Sigmoid colon (tissue), 4 donors: Measurements from ENCODE around the gene MBP.

ENCODE experiments used
- POLR2AphosphoS5 ChIP-seq, 4 donors: sonication (generic); formaldehyde crosslinking; IDR thresholded peaks; one replicate each; pipeline ENCODE4 v1.6.1; 2017; ENCODE audit warnings: antibody characterized with exemption in 4 of 4
- TF ChIP-seq, protein P1 (sequence below), 4 experiments: fragments of 450-650 bp in 3 of 4; fragments of 200-600 bp in 1 of 4; IDR thresholded peaks; one replicate each; pipeline ENCODE4 v1.5.1; 2016 to 2019; ENCODE audit warnings: antibody characterized with exemption in 4 of 4, mild to moderate bottlenecking in 3 of 4, moderate library complexity in 2 of 4

DNA sequence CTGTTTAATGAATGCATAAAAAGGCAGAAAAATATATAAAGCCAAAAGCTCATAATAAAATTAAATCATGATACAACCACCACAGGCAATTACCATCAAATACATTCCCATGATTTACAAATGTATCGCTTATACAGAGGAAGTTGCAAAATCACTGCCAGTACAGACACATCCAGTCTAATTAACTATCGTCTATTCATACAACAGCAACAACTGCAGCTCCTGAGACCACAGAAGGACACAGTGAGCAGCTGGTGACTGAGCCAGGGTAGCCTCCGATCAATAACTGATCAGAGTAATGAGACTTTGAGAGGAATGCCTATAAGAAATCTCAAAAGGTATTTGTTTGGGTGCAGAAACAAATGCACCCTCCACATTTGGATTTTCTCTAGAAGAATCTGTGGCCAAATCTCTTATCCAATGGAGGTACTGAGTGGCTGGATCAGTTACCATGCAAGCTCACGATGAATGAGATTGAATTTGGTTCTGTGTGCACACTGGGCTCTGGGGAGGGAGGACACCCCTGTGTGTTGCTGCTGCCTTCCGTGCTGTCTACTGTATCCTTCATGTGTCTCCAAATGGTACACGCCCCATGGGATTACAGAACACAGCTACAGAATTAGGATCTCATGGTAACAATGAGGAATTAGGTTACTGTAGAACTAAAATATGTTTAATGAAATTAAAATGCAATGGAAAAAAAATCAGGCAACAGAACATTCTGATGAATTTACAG is 119.6 kb downstream of the MBP start:
- TF ChIP-seq POLR2AphosphoS5 (IDR thresholded peaks at IDR 0.05): no peak
- TF ChIP-seq, protein P1, sequence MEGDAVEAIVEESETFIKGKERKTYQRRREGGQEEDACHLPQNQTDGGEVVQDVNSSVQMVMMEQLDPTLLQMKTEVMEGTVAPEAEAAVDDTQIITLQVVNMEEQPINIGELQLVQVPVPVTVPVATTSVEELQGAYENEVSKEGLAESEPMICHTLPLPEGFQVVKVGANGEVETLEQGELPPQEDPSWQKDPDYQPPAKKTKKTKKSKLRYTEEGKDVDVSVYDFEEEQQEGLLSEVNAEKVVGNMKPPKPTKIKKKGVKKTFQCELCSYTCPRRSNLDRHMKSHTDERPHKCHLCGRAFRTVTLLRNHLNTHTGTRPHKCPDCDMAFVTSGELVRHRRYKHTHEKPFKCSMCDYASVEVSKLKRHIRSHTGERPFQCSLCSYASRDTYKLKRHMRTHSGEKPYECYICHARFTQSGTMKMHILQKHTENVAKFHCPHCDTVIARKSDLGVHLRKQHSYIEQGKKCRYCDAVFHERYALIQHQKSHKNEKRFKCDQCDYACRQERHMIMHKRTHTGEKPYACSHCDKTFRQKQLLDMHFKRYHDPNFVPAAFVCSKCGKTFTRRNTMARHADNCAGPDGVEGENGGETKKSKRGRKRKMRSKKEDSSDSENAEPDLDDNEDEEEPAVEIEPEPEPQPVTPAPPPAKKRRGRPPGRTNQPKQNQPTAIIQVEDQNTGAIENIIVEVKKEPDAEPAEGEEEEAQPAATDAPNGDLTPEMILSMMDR (IDR thresholded peaks at IDR 0.05): no peak
